PC-9 (cell line): Measurements from ENCODE around the gene GPATCH2L.

Source experiments
- EZH2 ChIP-seq: fragments of 200-600 bp; sonication (generic); IDR thresholded peaks from 2 replicates; pipeline ENCODE4 v1.8.0; 2017; ENCODE audit warnings: antibody characterized with exemption, low read depth
- TF ChIP-seq, protein P1 (sequence below): fragments of 200-600 bp; sonication (generic); conservative IDR thresholded peaks from 2 replicates; pipeline ENCODE4 v1.6.1; 2017; ENCODE audit warnings: mixed run types, antibody characterized with exemption, mild to moderate bottlenecking, moderate library complexity

DNA sequence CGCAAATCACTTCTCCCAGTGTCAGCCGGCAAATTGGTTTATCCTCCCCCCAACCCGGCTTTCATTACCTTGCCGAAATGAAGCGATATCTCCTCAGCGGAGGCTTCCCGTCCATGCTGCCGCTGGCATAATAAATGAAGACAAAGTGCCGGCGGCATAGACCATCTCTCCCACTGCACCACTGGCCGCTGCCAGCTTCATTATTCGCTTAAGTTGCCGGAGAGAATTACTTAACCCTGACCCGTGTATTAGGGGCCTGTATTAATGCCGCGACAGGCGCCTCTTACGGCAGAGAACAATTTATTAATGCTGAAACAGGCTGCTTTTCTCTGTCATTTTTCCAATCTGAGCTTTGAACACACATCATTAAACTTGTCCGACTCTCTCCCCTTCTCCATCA lies 17.5 kb upstream of the GPATCH2L start:
- TF ChIP-seq, protein P1, sequence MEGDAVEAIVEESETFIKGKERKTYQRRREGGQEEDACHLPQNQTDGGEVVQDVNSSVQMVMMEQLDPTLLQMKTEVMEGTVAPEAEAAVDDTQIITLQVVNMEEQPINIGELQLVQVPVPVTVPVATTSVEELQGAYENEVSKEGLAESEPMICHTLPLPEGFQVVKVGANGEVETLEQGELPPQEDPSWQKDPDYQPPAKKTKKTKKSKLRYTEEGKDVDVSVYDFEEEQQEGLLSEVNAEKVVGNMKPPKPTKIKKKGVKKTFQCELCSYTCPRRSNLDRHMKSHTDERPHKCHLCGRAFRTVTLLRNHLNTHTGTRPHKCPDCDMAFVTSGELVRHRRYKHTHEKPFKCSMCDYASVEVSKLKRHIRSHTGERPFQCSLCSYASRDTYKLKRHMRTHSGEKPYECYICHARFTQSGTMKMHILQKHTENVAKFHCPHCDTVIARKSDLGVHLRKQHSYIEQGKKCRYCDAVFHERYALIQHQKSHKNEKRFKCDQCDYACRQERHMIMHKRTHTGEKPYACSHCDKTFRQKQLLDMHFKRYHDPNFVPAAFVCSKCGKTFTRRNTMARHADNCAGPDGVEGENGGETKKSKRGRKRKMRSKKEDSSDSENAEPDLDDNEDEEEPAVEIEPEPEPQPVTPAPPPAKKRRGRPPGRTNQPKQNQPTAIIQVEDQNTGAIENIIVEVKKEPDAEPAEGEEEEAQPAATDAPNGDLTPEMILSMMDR = no peak
- TF ChIP-seq EZH2 = peak; percentile 83; the same call in 1 of the 2 replicates
